Smooth muscle cell of bladder (primary cell): ENCODE results near the gene CCL7. TPM values are rescaled to one million over a fixed set of nuclear protein-coding genes. Genes with fewer than 3 reads are reported as not detected.

Experiments
- total RNA-seq: library from RNA; depleted of rRNA; stranded (reverse); fragments of >200 nt; gene quantifications from 2 replicates; pipeline ENCODE4 v1.2.3, GENCODE V29; 2014

The CCL7 gene
- total RNA-seq: 1.0 and 3.4 TPM in 2 replicates

GRCh38 chr17:34269969-34270368 lies at the start of gene CCL7:
TSS of gene CCL7 (plus strand) at chr17:34270221. CDS start at chr17:34270291, 70 bp downstream.

GRCh38 chr17:34254651-34255380 lies 15.2 kb upstream of the CCL7 start, which contains the start of gene CCL2:
TSS of gene CCL2 (plus strand) at chr17:34255285. CDS start at chr17:34255350, 65 bp downstream.

DNA sequence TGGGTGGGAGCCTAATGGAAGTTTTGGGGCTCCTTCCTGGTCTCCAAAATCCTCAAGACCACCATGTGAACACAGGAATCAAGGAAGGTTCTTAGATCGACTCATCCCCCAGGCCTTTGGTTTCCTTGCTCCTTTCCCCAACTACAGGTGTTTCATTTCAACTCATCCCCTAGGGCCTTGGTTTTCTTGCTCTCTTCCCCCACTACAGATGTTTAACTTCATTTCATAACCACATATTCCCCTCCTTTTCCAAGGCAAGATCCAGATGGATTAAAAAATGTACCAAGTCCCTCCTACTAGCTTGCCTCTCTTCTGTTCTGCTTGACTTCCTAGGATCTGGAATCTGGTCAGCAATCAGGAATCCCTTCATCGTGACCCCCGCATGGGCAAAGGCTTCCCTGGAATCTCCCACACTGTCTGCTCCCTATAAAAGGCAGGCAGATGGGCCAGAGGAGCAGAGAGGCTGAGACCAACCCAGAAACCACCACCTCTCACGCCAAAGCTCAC lies 15.3 kb downstream of the CCL7 start, which contains the start of gene CCL11:
Gene CCL11, plus strand, starts transcription at position 457 of the 507 bp plus-strand sequence. CDS start 67 bp downstream, outside the sequence.

DNA sequence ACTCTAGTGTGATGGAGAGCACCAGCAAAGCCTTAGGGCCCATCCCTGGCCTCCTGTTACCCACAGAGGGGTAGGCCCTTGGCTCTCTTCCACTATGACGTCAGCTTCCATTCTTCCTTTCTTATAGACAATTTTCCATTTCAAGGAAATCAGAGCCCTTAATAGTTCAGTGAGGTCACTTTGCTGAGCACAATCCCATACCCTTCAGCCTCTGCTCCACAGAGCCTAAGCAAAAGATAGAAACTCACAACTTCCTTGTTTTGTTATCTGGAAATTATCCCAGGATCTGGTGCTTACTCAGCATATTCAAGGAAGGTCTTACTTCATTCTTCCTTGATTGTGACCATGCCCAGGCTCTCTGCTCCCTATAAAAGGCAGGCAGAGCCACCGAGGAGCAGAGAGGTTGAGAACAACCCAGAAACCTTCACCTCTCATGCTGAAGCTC lies 49.0 kb downstream of the CCL7 start, which contains the start of gene CCL8:
Gene CCL8, plus strand, starts transcription at position 397 of the 445 bp plus-strand sequence. CDS start 67 bp downstream, outside the sequence.

Other genes starting within 250 kb of the CCL7 start
- gene CCL2, start 14.9 kb upstream of the CCL7 start, total RNA-seq: 57.9 and 157 TPM in 2 replicates
- 1.5 and 21.0 TPM in 2 replicates for gene CCL11, start 15.5 kb downstream of the CCL7 start, total RNA-seq
- gene CCL8, start 49.2 kb downstream of the CCL7 start, total RNA-seq: 0.46 and 8.8 TPM in 2 replicates
- gene CCL13, start 86.3 kb downstream of the CCL7 start, total RNA-seq: 1.5 and 5.8 TPM in 2 replicates
- gene CCL1, start 93.0 kb downstream of the CCL7 start, total RNA-seq: not detected in 2 replicates